H9 (cell line): ENCODE measurements around the gene ESX1. TPM values are rescaled to one million over a fixed set of nuclear protein-coding genes. Genes with fewer than 3 reads are reported as not detected.

ENCODE experiments used
- DNase-seq: peaks from one replicate; pipeline ENCODE4 v3.0.0-alpha.2; 2017
- H2AFZ ChIP-seq: one replicate; pipeline ENCODE4 v1.6.1; 2013; ENCODE audit warnings: mild to moderate bottlenecking, low read length, control low read depth, moderate library complexity
- H2AK5ac ChIP-seq: 2 replicates; pipeline ENCODE4 v1.6.1; 2013; ENCODE audit warnings: low read length, control low read depth, mixed read lengths; ENCODE audit not compliant: insufficient read length
- H2BK120ac ChIP-seq: one replicate; pipeline ENCODE4 v1.6.1; 2013; ENCODE audit warnings: low read depth, mild to moderate bottlenecking, low read length, control low read depth, inconsistent platforms; ENCODE audit not compliant: poor library complexity, severe bottlenecking
- H2BK12ac ChIP-seq: 2 replicates; pipeline ENCODE4 v1.6.1; 2013; ENCODE audit warnings: low read length, control low read depth, mixed read lengths, low read depth; ENCODE audit not compliant: insufficient read length
- H2BK15ac ChIP-seq: 2 replicates; pipeline ENCODE4 v1.6.1; 2013; ENCODE audit warnings: low read depth, low read length, control low read depth
- H2BK20ac ChIP-seq: one replicate; pipeline ENCODE4 v1.6.1; 2013; ENCODE audit warnings: low read depth, mild to moderate bottlenecking, low read length, control low read depth, inconsistent platforms; ENCODE audit not compliant: poor library complexity, severe bottlenecking
- H2BK5ac ChIP-seq: 2 replicates; pipeline ENCODE4 v1.6.1; 2013; ENCODE audit warnings: low read length, control low read depth, mixed read lengths; ENCODE audit not compliant: insufficient read length
- H3K14ac ChIP-seq: 2 replicates; pipeline ENCODE4 v1.6.1; 2013; ENCODE audit warnings: low read length, control low read depth; ENCODE audit not compliant: insufficient read depth
- H3K18ac ChIP-seq: 2 replicates; pipeline ENCODE4 v1.6.1; 2013; ENCODE audit warnings: low read depth, mild to moderate bottlenecking, mixed read lengths, low read length, control low read depth; ENCODE audit not compliant: insufficient read length
- H3K23ac ChIP-seq: 2 replicates; pipeline ENCODE4 v1.6.1; 2013; ENCODE audit warnings: low read length, control low read depth, mixed read lengths, low read depth; ENCODE audit not compliant: insufficient read length
- H3K23me2 ChIP-seq: 2 replicates; pipeline ENCODE4 v1.6.1; 2013; ENCODE audit warnings: low read depth, mild to moderate bottlenecking, mixed read lengths, low read length, control low read depth; ENCODE audit not compliant: insufficient read length, poor library complexity, severe bottlenecking
- H3K27ac ChIP-seq: 2 replicates; pipeline ENCODE4 v1.5.1; 2013; ENCODE audit warnings: low read length, control low read depth, mixed read lengths, low read depth; ENCODE audit not compliant: insufficient read length
- H3K27me3 ChIP-seq: 2 replicates; pipeline ENCODE4 v1.6.1; 2013; ENCODE audit warnings: low read length, control low read depth, inconsistent platforms; ENCODE audit not compliant: insufficient read depth
- H3K4ac ChIP-seq: 2 replicates; pipeline ENCODE4 v1.6.1; 2013; ENCODE audit warnings: low read depth, mild to moderate bottlenecking, control low read depth, inconsistent platforms, low read length, moderate library complexity
- H3K4me1 ChIP-seq: 2 replicates; pipeline ENCODE4 v1.6.1; 2013; ENCODE audit warnings: low read length, control low read depth, inconsistent platforms; ENCODE audit not compliant: insufficient read depth
- H3K4me2 ChIP-seq: 2 replicates; pipeline ENCODE4 v1.6.1; 2013; ENCODE audit warnings: low read length, control low read depth, mixed read lengths; ENCODE audit not compliant: insufficient read length, insufficient read depth
- H3K56ac ChIP-seq: 2 replicates; pipeline ENCODE4 v1.6.1; 2013; ENCODE audit warnings: low read depth, mild to moderate bottlenecking, mixed read lengths, low read length, control low read depth; ENCODE audit not compliant: insufficient read length
- H3K79me1 ChIP-seq: 2 replicates; pipeline ENCODE4 v1.6.1; 2013; ENCODE audit warnings: low read depth, mild to moderate bottlenecking, moderate library complexity, low read length, control low read depth, inconsistent platforms; ENCODE audit not compliant: insufficient read depth, poor library complexity, severe bottlenecking
- H3K79me2 ChIP-seq: 2 replicates; pipeline ENCODE4 v1.6.1; 2013; ENCODE audit warnings: low read length, control low read depth, inconsistent platforms; ENCODE audit not compliant: insufficient read depth
- H3K9ac ChIP-seq: 2 replicates; pipeline ENCODE4 v1.6.1; 2013; ENCODE audit warnings: low read length, control low read depth, mixed read lengths; ENCODE audit not compliant: insufficient read length; ENCODE audit errors: extremely low read depth
- H3K9me3 ChIP-seq: one replicate; pipeline ENCODE4 v1.6.1; 2013; ENCODE audit warnings: low read depth, low read length, inconsistent platforms; ENCODE audit not compliant: control insufficient read depth
- H3T11ph ChIP-seq: one replicate; pipeline ENCODE4 v1.6.1; 2013; ENCODE audit warnings: mild to moderate bottlenecking, low read length, control low read depth, inconsistent platforms
- H4K20me1 ChIP-seq: one replicate; pipeline ENCODE4 v1.6.1; 2013; ENCODE audit not compliant: control insufficient read depth, insufficient read length, insufficient read depth
- H4K5ac ChIP-seq: 2 replicates; pipeline ENCODE4 v1.6.1; 2013; ENCODE audit warnings: low read depth, mild to moderate bottlenecking, mixed read lengths, low read length, control low read depth; ENCODE audit not compliant: insufficient read length
- H4K8ac ChIP-seq: replicated peaks from 2 replicates; pipeline ENCODE4 v1.6.1; 2013; ENCODE audit warnings: low read length, control low read depth, mixed read lengths, low read depth; ENCODE audit not compliant: insufficient read length
- H4K91ac ChIP-seq: 2 replicates; pipeline ENCODE4 v1.6.1; 2013; ENCODE audit warnings: low read depth, mild to moderate bottlenecking, moderate library complexity, mixed read lengths, low read length, control low read depth; ENCODE audit not compliant: insufficient read length
- H3K27ac Mint-ChIP-seq, 3 experiments: 2 replicates in 2 of 3; 3 replicates in 1 of 3; pipeline ENCODE4 v1.8.0; 2020 to 2021; ENCODE audit warnings: mixed read lengths in 3 of 3, mild to moderate bottlenecking in 1 of 3, moderate library complexity in 1 of 3
- H3K27me3 Mint-ChIP-seq: 2 replicates; pipeline ENCODE4 v1.8.0; 2021; ENCODE audit warnings: low read depth, mild to moderate bottlenecking, moderate library complexity, mixed read lengths
- H3K36me3 Mint-ChIP-seq, 3 experiments: 2 replicates in 2 of 3; 3 replicates in 1 of 3; pipeline ENCODE4 v1.8.0; 2020 to 2021; ENCODE audit warnings: low read depth in 3 of 3, mixed read lengths in 3 of 3; ENCODE audit not compliant: insufficient read depth in 1 of 3
- H3K4me1 Mint-ChIP-seq, 2 experiments: 2 replicates each; pipeline ENCODE4 v1.8.0; 2020; ENCODE audit warnings: mixed read lengths in 2 of 2
- H3K4me3 Mint-ChIP-seq, 2 experiments: 2 replicates in 1 of 2; 3 replicates in 1 of 2; pipeline ENCODE4 v1.8.0; 2020 to 2021; ENCODE audit warnings: mild to moderate bottlenecking in 2 of 2, mixed read lengths in 2 of 2, moderate library complexity in 1 of 2
- H3K9me3 Mint-ChIP-seq, 2 experiments: 2 replicates in 1 of 2; 3 replicates in 1 of 2; pipeline ENCODE4 v1.8.0; 2020; ENCODE audit warnings: mild to moderate bottlenecking in 2 of 2, mixed read lengths in 2 of 2, moderate library complexity in 1 of 2
- WGBS: extraction: QIAGEN DNeasy Blood & Tissue Kit; methylation state at CpG from one replicate; pipeline ENCODE4 v1.1.7; 2013; ENCODE audit warnings: missing lambda C conversion rate, low lambda C conversion rate, mixed read lengths; ENCODE audit not compliant: insufficient read length; ENCODE audit errors: extremely low coverage; 5-methylcytosine and 5-hydroxymethylcytosine counted together
- total RNA-seq: library from RNA; stranded (reverse); gene quantifications from 2 replicates; pipeline ENCODE4 v1.2.1, GENCODE V29; 2021
- TF ChIP-seq, protein P1 (sequence below): fragments of 200-600 bp; sonication (generic); conservative IDR thresholded peaks from 3 replicates; pipeline ENCODE4 v1.8.0; 2021; ENCODE audit warnings: antibody characterized with exemption, mild to moderate bottlenecking

The ESX1 gene
- total RNA-seq, 1 experiment from 2014 or later, result not detected

DNA sequence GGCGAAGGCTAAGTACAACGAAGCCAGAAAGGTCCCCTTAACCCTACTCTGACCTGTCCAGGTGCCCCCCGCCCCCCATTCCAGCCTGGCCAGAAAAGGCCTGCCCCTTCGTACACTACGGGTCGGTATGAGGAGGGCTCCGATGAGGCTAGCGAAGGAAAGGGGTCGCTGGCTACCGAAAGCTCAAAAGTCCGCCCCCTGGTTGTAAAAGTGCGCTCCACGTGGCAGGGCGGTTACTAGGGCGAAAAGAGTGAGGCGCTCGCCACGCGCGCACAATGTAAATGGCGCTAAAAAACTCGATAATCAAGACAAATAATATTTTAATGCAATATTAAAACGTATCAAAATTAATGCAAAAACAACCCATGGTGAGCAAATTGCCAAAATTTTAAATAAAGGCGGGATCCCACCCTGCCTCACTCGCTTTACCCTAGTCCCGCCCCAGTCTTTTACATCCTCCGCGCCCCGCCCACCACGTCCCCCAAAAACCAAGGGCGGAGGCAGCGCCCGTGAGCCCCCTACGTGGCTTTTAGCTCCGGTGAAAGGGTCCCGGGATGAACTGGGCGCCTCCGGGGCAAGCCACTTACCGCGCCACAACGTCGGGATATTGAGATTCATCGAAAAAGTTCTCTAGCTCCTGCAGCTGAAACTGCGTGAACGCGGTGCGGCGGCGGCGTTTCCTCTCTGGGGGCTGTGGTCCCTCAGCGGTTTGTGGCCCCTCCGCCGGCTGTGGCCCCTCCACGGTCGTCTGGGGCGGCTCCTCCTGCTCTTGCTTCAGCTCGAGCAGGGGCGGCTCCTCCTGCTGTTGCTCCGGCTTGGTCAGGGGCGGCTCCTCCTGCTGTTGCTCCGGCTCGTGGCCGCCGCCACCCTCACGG is 929 bp downstream of the ESX1 start:
- Histone ChIP-seq H3K4me2 (peak overlapping the region; percentile 84), H4K5ac (no peak overlapping the region), H3K18ac (no peak overlapping the region), H3K27ac (no peak overlapping the region), H3K23me2 (peaks cover 6% of the 10 kb centered on the region), H2BK120ac (no peak overlapping the region), H3K79me2 (no peaks in the 10 kb centered on the region), H3T11ph (no peak overlapping the region), H3K27me3 (peaks cover 76% of the 10 kb centered on the region), H2BK5ac (no peak overlapping the region), H3K9me3 (peaks cover 5% of the 10 kb centered on the region), H2BK15ac (no peak overlapping the region), H3K9ac (no peak overlapping the region), H3K14ac (no peak overlapping the region; the same call in 1 of the 2 replicates), H2BK12ac (no peak overlapping the region), H3K56ac (no peak overlapping the region), H2AFZ (no peak overlapping the region), H4K8ac (no peak overlapping the region), H4K91ac (no peak overlapping the region), H3K79me1 (no peaks in the 10 kb centered on the region), H4K20me1 (no peaks in the 10 kb centered on the region), H3K4me1 (no peaks in the 10 kb centered on the region), H2BK20ac (no peak overlapping the region), H3K4ac (no peak overlapping the region), H3K23ac (no peak overlapping the region), H2AK5ac (no peak overlapping the region)
- no peak overlapping the region; a peak in 1 of 7 replicates for H3K27ac Mint-ChIP-seq
- TF ChIP-seq, protein P1, sequence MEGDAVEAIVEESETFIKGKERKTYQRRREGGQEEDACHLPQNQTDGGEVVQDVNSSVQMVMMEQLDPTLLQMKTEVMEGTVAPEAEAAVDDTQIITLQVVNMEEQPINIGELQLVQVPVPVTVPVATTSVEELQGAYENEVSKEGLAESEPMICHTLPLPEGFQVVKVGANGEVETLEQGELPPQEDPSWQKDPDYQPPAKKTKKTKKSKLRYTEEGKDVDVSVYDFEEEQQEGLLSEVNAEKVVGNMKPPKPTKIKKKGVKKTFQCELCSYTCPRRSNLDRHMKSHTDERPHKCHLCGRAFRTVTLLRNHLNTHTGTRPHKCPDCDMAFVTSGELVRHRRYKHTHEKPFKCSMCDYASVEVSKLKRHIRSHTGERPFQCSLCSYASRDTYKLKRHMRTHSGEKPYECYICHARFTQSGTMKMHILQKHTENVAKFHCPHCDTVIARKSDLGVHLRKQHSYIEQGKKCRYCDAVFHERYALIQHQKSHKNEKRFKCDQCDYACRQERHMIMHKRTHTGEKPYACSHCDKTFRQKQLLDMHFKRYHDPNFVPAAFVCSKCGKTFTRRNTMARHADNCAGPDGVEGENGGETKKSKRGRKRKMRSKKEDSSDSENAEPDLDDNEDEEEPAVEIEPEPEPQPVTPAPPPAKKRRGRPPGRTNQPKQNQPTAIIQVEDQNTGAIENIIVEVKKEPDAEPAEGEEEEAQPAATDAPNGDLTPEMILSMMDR, result peak; percentile 50
- peak overlapping the region; percentile 42 to 82 for H3K4me3 Mint-ChIP-seq
- DNase-seq, result peak; percentile 43
- H3K27me3 Mint-ChIP-seq, result peaks cover 97% of the 10 kb centered on the region
- no CpG with 5 or more reads among the region's 65 CpGs for WGBS
- peaks cover 0 to 71% of the 10 kb centered on the region in 2 experiments; a peak in 3 of 5 replicates for H3K9me3 Mint-ChIP-seq
- H3K4me1 Mint-ChIP-seq, result peaks cover 4 to 6% of the 10 kb centered on the region in 2 experiments
- H3K36me3 Mint-ChIP-seq, result peaks cover 0 to 2% (median 0%) of the 10 kb centered on the region in 3 experiments; a peak in 2 of 7 replicates
